EL (cell line): ENCODE measurements around the gene SLC25A2.

Source experiments
- DNase-seq: peaks from one replicate; pipeline ENCODE4 v3.0.0-alpha.2; 2016

SLC25A2 gene

DNA sequence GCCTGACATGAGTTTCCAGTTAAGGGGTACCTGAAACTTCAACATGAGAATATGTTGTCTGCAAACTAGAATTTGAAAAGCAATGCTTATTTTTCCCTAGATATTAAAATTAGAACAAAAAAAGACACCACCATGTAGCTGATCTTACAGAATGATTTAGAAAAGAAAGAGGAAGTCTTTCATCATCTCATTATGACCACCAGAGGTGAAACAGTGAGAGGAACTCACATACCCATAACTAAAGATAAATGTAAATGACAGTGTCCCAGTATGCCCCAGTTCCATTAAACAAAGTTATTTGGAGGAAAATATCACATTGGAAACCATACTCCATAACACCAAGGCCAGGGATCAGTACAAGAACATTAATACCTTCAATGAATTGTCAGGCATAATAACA, 9.9 kb upstream of the SLC25A2 start:
- no peak for DNase-seq

DNA sequence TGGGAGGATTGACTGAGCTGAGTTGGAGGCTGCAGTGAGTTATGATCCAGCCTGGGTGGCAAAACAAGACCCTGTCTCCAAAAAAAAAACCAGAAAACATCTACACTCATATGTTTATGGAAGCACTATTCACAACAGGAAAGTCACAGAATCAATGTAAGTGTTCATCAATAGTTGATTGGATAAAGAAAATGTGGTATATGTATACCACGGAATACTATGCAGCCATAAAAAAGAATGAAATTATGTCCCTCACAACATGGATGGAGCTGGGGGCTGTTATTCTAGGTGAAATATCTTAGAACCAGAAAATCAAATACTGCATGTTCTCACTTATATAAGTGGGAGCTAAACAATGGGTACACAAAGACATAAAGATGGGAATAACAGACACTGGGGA, 2.8 kb upstream of the SLC25A2 start:
- no peak for DNase-seq

DNA sequence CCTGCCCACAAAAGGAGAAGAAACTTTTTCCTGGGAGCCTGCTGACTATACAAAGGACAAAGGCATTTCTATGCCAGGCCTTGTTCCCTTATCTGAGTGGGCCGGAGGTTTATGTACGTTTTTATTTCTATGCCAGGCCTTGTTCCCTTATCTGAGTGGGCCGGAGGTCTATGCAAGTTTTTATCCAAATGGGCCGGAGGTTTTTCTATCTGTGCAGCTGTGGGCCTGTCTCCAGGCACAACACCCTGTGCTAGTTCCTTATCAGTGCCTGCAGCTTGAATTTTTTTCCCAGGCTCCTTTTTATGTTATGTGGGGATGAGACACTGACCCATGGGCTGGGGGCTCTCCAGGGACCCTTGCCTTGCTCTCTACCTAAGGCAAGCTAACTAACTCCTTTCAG, 5.5 kb downstream of the SLC25A2 start:
- DNase-seq, result no peak

DNA sequence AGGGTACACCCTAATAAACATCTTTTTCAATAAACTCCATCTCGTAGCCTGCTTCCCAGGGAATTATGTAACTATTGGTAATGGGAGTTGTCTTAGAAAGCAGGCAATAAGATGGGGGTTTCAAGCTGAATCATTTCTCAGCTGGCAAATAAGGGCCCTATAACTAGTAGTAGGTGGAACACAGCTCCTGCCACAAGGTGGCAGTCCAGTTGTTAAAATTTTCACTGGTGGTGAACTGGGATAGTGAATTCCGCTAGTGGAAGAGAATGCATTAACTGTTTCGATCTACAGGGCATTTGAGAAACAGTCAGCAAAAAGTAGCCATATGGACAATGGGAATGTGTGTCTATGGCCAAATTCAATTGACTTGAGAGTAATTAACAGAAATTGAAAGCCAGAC, 30.9 kb downstream of the SLC25A2 start:
- DNase-seq, result no peak

DNA sequence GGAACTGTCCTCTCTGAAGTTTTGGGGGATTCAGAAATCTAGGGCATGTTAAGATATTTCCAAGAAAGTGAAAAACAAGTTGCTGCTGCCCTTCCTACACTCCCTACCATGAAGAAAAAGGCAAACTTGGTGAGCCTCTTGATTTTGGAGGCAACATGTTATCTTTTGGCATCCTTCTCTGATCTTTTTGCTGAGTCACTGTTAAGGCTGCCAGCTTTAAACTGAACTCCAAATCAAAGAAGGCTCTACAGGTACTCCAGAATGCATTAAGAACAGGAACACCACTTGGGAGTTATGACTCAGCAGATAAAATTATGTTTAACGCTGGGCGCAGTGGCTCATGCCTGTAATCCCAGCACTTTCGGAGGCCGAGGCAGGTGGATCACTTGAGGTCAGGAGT, 34.7 kb downstream of the SLC25A2 start:
- no peak for DNase-seq

DNA sequence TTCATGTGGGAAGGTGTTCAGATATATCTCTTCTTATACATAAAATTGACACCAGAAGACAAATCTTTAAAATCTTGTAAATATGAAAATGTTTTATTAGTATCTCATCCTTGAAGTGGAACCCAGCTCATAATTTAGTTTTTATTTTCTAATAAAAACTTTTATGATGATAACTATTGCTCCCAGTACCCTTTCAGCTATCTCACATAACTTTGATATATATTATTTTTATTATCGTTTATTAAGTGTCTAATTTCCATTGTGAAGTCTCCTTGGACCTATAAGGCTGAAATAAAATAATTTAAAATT, 42.7 kb downstream of the SLC25A2 start:
- no peak for DNase-seq

DNA sequence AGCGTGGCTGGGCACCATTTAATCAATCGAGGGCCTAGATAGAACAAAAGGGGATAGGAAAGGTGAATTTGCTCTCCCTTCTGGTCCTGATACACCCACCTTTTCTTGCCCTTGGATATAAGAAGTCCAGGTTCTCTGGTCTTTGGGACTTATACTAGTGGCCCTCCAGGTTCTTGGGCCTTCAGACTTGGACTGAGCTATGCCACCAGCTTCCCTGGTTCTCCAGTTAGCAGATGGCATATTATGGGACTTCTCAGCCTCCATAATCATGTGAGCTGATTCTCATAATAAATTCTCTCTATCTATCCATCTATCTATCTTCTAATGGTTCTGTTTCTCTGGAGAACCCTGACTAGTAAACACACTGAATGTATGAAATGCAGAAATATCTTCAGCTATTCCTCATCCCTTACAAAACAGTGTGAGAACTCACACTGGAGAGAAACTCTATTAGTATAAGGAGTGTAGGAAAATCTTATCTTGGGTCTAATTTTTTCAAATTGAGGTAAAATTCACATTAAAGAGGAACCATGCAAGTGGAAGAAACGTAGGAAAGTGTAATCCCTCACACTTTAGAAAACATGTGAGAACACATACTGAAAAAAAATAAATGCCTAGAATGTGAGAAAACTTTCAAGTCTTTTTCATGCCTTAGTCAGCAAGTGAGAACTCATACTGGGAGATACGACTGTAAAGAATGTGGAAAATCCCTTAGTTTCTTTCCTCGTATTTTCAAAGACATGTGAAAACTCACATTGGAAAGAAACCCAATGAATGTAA, 43.2 kb downstream of the SLC25A2 start:
- peak; percentile 3 for DNase-seq

DNA sequence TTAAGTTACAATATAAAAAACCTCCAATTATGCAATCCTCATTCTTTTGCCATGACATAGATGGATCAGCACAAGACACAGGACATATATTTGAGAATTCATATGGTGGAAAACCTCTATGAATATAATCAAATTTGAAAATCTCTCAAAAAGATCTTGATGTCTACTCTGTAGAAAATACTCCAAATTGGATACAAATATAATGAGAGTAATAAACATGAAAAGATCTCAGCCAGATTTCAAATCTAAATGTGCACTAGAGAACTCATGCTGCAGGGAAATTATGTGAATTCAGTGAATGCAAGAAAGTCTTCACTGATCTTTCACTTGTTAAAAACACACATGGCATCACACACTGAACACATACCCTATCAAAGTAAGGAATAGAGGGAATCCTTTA, 44.9 kb downstream of the SLC25A2 start:
- DNase-seq, result no peak

DNA sequence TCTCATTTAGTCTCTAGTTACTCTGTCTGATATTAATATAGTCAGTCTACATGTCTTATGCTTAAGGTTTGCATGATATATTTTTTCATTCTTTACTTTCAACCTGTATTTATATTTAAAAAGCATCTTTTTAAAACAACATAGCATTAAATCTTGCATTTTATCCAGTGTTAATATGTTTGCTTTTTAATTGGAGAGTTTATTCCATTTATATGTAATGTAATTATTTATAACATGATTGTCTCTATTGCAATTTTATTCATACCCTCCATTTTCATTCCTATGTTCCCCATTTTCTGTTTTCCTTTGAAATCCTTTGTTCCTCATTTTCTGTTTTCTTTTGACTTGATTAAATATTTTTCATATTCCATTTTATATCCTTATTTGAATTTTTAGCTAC, 45.4 kb downstream of the SLC25A2 start:
- no peak for DNase-seq
